HepG2 (cell line): Measurements from ENCODE around the gene PIMREG. TPM values are rescaled to one million over a fixed set of nuclear protein-coding genes. Genes with fewer than 3 reads are reported as not detected.

Source experiments
- ATAC-seq: fragments of 200-7000 bp; cut with Tn5 transposase; 3 replicates; pipeline ENCODE4 v1.9.1; 2020; ENCODE audit warnings: mild to moderate bottlenecking, moderate library complexity
- BruUV-seq: library from RNA; stranded (reverse); fragments of 400-500 nt; replicated peaks from 2 replicates; lab custom pipeline; 2021; lab: Mats Ljungman, UMichigan
- CTCF ChIA-PET: fragments of 300-600 bp; formaldehyde crosslinking; extraction: SDS; loops from one replicate; lab custom pipeline; 2021; ENCODE audit warnings: low total read pairs, inconsistent platforms, low intra/inter-chr PET ratio; lab: Yijun Ruan, JAX
- POLR2A ChIA-PET: fragments of 350-600 bp; sonication (Branson Sonifier 250); formaldehyde crosslinking; loops from one replicate; lab custom pipeline; 2020; ENCODE audit warnings: antibody characterized with exemption, inconsistent platforms; lab: Yijun Ruan, JAX
- DNase-seq: peaks from one replicate; pipeline ENCODE4 v3.0.0-alpha.2; 2015; ENCODE audit warnings: low spot score
- FAIRE-seq: peaks from 3 replicates; lab custom pipeline; 2011; peaks lifted over from hg19 to GRCh38; lab: Jason Lieb, UNC
- H2AFZ ChIP-seq: one replicate; pipeline ENCODE4 v1.6.1; 2011; ENCODE audit warnings: low read length, inconsistent platforms
- H3K27ac ChIP-seq: fragments of 300-600 bp; 3 replicates; pipeline ENCODE4 v1.8.0; 2011; ENCODE audit warnings: mixed run types, mild to moderate bottlenecking, mixed read lengths, low read length, inconsistent platforms; ENCODE audit not compliant: insufficient read depth; ENCODE audit errors: extremely low read length
- H3K27me3 ChIP-seq, 2 experiments: fragments of 200-600 bp in 1 of 2; 2 replicates in 1 of 2; 3 replicates in 1 of 2; pipeline versions ENCODE4 v1.6.0 to v1.8.0; 2011; ENCODE audit warnings: low read length in 2 of 2, mild to moderate bottlenecking in 2 of 2, moderate library complexity in 2 of 2, inconsistent platforms in 1 of 2; ENCODE audit not compliant: insufficient read depth in 2 of 2, control insufficient read depth in 1 of 2
- H3K36me3 ChIP-seq, 2 experiments: fragments of 200-600 bp in 1 of 2; replicated peaks in 1 of 2; 2 replicates in 1 of 2; 3 replicates in 1 of 2; pipeline versions ENCODE4 v1.5.1 to v1.8.0; 2011; ENCODE audit warnings: low read length in 2 of 2, inconsistent platforms in 1 of 2; ENCODE audit not compliant: insufficient read depth in 2 of 2, control insufficient read depth in 1 of 2
- H3K4me1 ChIP-seq: 2 replicates; pipeline ENCODE4 v1.5.1; 2012; ENCODE audit warnings: low read length, inconsistent platforms; ENCODE audit not compliant: insufficient read depth
- H3K4me2 ChIP-seq: 2 replicates; pipeline ENCODE4 v1.6.0; 2011; ENCODE audit warnings: low read depth, low read length, inconsistent platforms
- H3K4me3 ChIP-seq, 3 experiments: fragments of 200-600 bp in 1 of 3; sonication (generic), shearing (Covaris generic) in 1 of 3; replicated peaks in 1 of 3; 2 replicates each; pipeline ENCODE4 v1.5.1; 2011 to 2016; ENCODE audit warnings: low read length in 3 of 3, inconsistent platforms in 2 of 3, low read depth in 2 of 3, mild to moderate bottlenecking in 2 of 3, control low read depth in 1 of 3, mixed read lengths in 1 of 3; ENCODE audit not compliant: insufficient read depth in 1 of 3
- H3K79me2 ChIP-seq: one replicate; pipeline ENCODE4 v1.6.1; 2011; ENCODE audit warnings: low read length, inconsistent platforms; ENCODE audit not compliant: insufficient read depth
- H3K9ac ChIP-seq: 2 replicates; pipeline ENCODE4 v1.6.0; 2011; ENCODE audit warnings: mild to moderate bottlenecking, low read depth, low read length, inconsistent platforms; ENCODE audit not compliant: insufficient read depth
- H3K9me3 ChIP-seq: 2 replicates; pipeline ENCODE4 v1.5.1; 2012; ENCODE audit warnings: mild to moderate bottlenecking, low read length
- H4K20me1 ChIP-seq: 2 replicates; pipeline ENCODE4 v1.6.0; 2011; ENCODE audit warnings: inconsistent platforms, mild to moderate bottlenecking, low read length, moderate library complexity; ENCODE audit not compliant: insufficient read depth
- BCL6 ChIP-seq: IDR thresholded peaks from 2 replicates; pipeline ENCODE4 v1.6.1; 2016; ENCODE audit warnings: missing genetic modification reagents, missing compliant biosample characterization
- FOXK2 ChIP-seq: fragments of 450-650 bp; IDR thresholded peaks from 2 replicates; pipeline ENCODE4 v1.6.1; 2016
- NFE2L1 ChIP-seq: sonication (generic); formaldehyde crosslinking; IDR thresholded peaks from 2 replicates; pipeline ENCODE4 v1.4.0; 2020; ENCODE audit warnings: missing genetic modification reagents, mild to moderate bottlenecking, borderline replicate concordance
- PAWR ChIP-seq: sonication (generic); formaldehyde crosslinking; IDR thresholded peaks from 2 replicates; pipeline ENCODE4 v1.4.0; 2020; ENCODE audit warnings: missing genetic modification reagents, mild to moderate bottlenecking, borderline replicate concordance
- SOX6 ChIP-seq, 2 experiments: fragments of 450-650 bp in 1 of 2; sonication (generic) in 1 of 2; formaldehyde crosslinking in 1 of 2; IDR thresholded peaks; 2 replicates each; pipeline versions ENCODE4 v1.4.0 to v1.6.1; 2017 to 2020; ENCODE audit warnings: antibody characterized with exemption in 1 of 2, mild to moderate bottlenecking in 1 of 2, missing genetic modification reagents in 1 of 2
- TGIF2 ChIP-seq: IDR thresholded peaks from 2 replicates; pipeline ENCODE4 v1.6.1; 2016; ENCODE audit warnings: control low read depth, missing compliant biosample characterization
- ZNF101 ChIP-seq: sonication (generic); formaldehyde crosslinking; IDR thresholded peaks from 2 replicates; pipeline ENCODE4 v1.4.0; 2020; ENCODE audit warnings: mild to moderate bottlenecking, low read depth, missing genetic modification reagents, borderline replicate concordance
- ZNF354B ChIP-seq: sonication (generic); formaldehyde crosslinking; IDR thresholded peaks from 2 replicates; pipeline ENCODE4 v1.8.0; 2022; ENCODE audit warnings: mild to moderate bottlenecking, missing genetic modification reagents
- ZNF563 ChIP-seq: sonication (generic); formaldehyde crosslinking; IDR thresholded peaks from 2 replicates; pipeline ENCODE4 v1.8.0; 2022; ENCODE audit warnings: mild to moderate bottlenecking, moderate library complexity, missing genetic modification reagents
- ZNF674 ChIP-seq: sonication (generic); formaldehyde crosslinking; IDR thresholded peaks from 2 replicates; pipeline ENCODE4 v1.5.0; 2020; ENCODE audit warnings: low read depth, mild to moderate bottlenecking, missing genetic modification reagents
- ZNF790 ChIP-seq: sonication (generic); formaldehyde crosslinking; IDR thresholded peaks from 2 replicates; pipeline ENCODE4 v1.8.0; 2022; ENCODE audit warnings: missing genetic modification reagents, mild to moderate bottlenecking, borderline replicate concordance
- WGBS: methylation state at CpG from one replicate; pipeline ENCODE4 v1.1.6; 2017; ENCODE audit warnings: low lambda C conversion rate; 5-methylcytosine and 5-hydroxymethylcytosine counted together
- in situ Hi-C: cut with HindIII; loops from 2 replicates; pipeline ENCODE4 v1.10.0; 2017; ENCODE audit warnings: low pct_unique_long_range_greater_than_20kb; ENCODE audit not compliant: extremely low pct_ligation_motif_present
- intact Hi-C: fragments of 100-400 bp; cut with micrococcal nuclease; formaldehyde crosslinking; loops from one replicate; pipeline ENCODE4 v1.10.0; 2022; ENCODE audit not compliant: unreplicated experiment
- polyA plus RNA-seq, 8 experiments: library from polyadenylated mRNA; depleted of rRNA in 3 of 8; stranded (reverse) in 7 of 8; unstranded in 1 of 8; fragments of >200 nt; fragmentation: Illumina TruSeq in 4 of 8; extraction: Trizol in 4 of 8; gene quantifications; 2 replicates each; pipeline versions ENCODE4 v1.2.1 to v1.2.3, GENCODE V29; 2011 to 2016; ENCODE audit warnings: low read depth in 4 of 8, missing spikeins in 1 of 8, mixed read lengths in 1 of 8; ENCODE audit not compliant: insufficient read depth in 1 of 8
- total RNA-seq, 5 experiments: library from RNA; depleted of rRNA; stranded (reverse); fragments of >200 nt; fragmentation: Illumina TruSeq; extraction: Trizol; gene quantifications; 2 replicates each; pipeline ENCODE4 v1.2.3, GENCODE V29; 2016; ENCODE audit warnings: low read depth in 1 of 5
- TF ChIP-seq, protein P1 (sequence below): sonication (generic); formaldehyde crosslinking; IDR thresholded peaks from 2 replicates; pipeline ENCODE4 v1.8.1; 2022; ENCODE audit warnings: low read depth, mild to moderate bottlenecking, missing genetic modification reagents
- TF ChIP-seq, protein P2 (sequence below): sonication (generic); formaldehyde crosslinking; IDR thresholded peaks from 2 replicates; pipeline ENCODE4 v1.4.0; 2020; ENCODE audit warnings: missing genetic modification reagents
- TF ChIP-seq, protein P3 (sequence below): sonication (generic); formaldehyde crosslinking; IDR thresholded peaks from 2 replicates; pipeline ENCODE4 v1.9.0; 2021; ENCODE audit warnings: missing genetic modification reagents, mild to moderate bottlenecking, borderline replicate concordance

PIMREG gene
- total and polyA plus RNA-seq, 2 of the 13 experiments (the other 11 are each of a cell fraction or from before 2014, with no cell fraction given): 15.6 to 30.3 TPM

DNA sequence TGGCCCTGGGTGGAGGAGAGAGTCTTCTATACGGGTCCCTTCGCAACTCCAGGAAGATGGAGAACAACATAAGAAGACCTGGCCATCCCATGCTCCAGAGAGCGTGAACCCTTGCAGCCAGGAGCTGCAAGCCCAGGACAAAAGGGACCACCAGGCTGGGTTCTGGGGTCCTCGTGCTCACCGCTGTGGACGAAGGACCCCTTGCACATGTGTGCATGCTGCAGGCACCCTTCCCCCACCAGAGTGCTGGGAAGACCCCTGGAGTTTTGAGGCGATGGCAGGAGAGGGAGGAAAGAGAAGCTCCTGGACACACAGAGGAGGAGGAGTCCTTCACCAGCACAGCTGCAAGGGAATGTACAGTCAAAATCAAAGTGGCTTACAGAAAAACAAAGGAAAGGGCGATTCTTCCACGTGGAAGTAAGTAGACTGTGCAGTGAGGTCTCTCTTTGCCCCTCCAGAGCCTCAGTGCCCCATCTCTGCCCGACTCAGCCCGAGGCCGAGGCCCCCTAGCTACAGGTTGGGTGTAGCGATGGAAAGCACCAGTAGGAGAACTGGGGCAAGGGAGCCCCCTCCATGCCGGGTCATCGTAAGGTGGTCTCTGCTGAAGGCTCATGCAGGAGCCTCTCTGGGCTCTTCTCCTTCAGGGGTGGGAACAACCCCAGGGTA, 51.3 kb downstream of the PIMREG start (continued):
- TF ChIP-seq, protein P1, sequence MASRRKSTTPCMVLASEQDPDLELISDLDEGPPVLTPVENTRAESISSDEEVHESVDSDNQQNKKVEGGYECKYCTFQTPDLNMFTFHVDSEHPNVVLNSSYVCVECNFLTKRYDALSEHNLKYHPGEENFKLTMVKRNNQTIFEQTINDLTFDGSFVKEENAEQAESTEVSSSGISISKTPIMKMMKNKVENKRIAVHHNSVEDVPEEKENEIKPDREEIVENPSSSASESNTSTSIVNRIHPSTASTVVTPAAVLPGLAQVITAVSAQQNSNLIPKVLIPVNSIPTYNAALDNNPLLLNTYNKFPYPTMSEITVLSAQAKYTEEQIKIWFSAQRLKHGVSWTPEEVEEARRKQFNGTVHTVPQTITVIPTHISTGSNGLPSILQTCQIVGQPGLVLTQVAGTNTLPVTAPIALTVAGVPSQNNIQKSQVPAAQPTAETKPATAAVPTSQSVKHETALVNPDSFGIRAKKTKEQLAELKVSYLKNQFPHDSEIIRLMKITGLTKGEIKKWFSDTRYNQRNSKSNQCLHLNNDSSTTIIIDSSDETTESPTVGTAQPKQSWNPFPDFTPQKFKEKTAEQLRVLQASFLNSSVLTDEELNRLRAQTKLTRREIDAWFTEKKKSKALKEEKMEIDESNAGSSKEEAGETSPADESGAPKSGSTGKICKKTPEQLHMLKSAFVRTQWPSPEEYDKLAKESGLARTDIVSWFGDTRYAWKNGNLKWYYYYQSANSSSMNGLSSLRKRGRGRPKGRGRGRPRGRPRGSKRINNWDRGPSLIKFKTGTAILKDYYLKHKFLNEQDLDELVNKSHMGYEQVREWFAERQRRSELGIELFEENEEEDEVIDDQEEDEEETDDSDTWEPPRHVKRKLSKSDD (CRISPR knock-in tag): no peak
- TF ChIP-seq, all 625 proteins: peak for 0

DNA sequence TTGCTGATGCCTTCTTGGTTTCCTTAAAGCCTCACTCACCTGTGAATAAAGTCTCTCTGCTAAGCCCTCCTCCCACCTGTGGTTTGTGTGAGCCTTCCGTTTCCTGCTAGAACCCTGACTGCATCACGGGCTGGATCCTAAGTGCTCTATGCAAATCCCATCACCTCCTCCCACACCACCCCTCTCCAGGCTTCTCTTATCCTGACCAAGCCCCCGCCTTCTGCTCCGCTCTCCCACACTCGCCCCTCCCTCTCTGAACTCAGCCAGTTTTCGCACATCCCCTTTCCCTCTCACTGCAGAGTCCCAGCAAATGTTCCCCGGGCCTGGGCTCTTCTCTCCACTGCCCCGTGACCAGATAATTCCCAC, 51.8 kb downstream of the PIMREG start:
- 35% methylated on average over 8 of the region's 8 CpGs for WGBS
- CTCF ChIA-PET: no interaction called here
- Histone ChIP-seq H3K27me3 (no peaks in the 10 kb centered on the region; a peak in 1 of 5 replicates), H3K9me3 (no peaks in the 10 kb centered on the region), H3K36me3 (no peaks in the 10 kb centered on the region), H4K20me1 (no peaks in the 10 kb centered on the region)
- in situ Hi-C loops: no loop called here
- no peak for FAIRE-seq
- TF ChIP-seq ZNF563 (CRISPR knock-in tag): no peak
- TF ChIP-seq, protein P2, sequence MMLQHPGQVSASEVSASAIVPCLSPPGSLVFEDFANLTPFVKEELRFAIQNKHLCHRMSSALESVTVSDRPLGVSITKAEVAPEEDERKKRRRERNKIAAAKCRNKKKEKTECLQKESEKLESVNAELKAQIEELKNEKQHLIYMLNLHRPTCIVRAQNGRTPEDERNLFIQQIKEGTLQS: no peak
- TF ChIP-seq, protein P3, sequence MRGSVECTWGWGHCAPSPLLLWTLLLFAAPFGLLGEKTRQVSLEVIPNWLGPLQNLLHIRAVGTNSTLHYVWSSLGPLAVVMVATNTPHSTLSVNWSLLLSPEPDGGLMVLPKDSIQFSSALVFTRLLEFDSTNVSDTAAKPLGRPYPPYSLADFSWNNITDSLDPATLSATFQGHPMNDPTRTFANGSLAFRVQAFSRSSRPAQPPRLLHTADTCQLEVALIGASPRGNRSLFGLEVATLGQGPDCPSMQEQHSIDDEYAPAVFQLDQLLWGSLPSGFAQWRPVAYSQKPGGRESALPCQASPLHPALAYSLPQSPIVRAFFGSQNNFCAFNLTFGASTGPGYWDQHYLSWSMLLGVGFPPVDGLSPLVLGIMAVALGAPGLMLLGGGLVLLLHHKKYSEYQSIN: no peak
- no peak for TF ChIP-seq NFE2L1 (CRISPR knock-in tag)
- TF ChIP-seq ZNF674 (CRISPR knock-in tag): no peak
- TF ChIP-seq FOXK2: no peak
- no peak for TF ChIP-seq TGIF2 (CRISPR knock-in tag)
- TF ChIP-seq ZNF101 (CRISPR knock-in tag): no peak
- no peak for TF ChIP-seq SOX6 (IDR thresholded peaks at IDR 0.05)
- TF ChIP-seq SOX6 (CRISPR knock-in tag; IDR thresholded peaks at IDR 0.05): no peak
- TF ChIP-seq PAWR: no peak
- no peak for TF ChIP-seq ZNF354B (CRISPR knock-in tag)
- TF ChIP-seq ZNF790: no peak
- no peak for TF ChIP-seq BCL6 (CRISPR knock-in tag)
- TF ChIP-seq, all 625 proteins: peak for 0
- no peak overlapping the region for H3K9ac ChIP-seq
- H3K79me2 ChIP-seq: no peaks in the 10 kb centered on the region
- no peak overlapping the region for H3K4me3 ChIP-seq
- no peaks in the 10 kb centered on the region for H3K4me1 ChIP-seq
- no peak for ATAC-seq
- H3K27ac ChIP-seq: no peak overlapping the region
- no peak overlapping the region for H3K4me2 ChIP-seq
- H2AFZ ChIP-seq: no peak overlapping the region
- intact Hi-C loops: no loop called here
- POLR2A ChIA-PET: no interaction called here
- no peak for DNase-seq
- no TSS peak for BruUV-seq
